ENCODE data around the gene TUBA3E.

DNA sequence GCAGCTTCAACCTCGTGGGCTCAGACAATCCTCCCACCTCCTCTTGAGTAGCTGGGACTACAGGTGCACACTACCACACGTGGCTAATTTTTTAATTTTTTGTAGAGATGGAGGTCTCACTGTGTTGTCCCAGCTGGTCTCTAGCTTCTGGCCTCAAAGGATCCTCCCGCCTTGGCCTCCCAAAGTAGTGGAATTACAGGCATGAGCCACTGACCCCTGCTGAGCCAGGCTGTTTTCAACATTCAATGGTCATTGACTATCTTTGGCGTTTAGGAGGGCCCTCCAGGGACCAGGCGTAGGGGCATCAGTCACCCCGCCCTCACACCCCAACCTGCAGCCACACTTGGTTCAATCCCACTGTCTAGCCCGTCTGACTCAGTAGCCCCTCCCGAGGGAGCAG, 11.0 kb downstream of the TUBA3E start:
- no peak for TF ChIP-seq CTCF (conservative IDR thresholded peaks at IDR 0.05)
- TF ChIP-seq ZFX (IDR thresholded peaks at IDR 0.05) = no peak
